T-helper 17 cell (primary cell): Measurements from ENCODE around the gene FAAP100. TPM values are rescaled to one million over a fixed set of nuclear protein-coding genes. Genes with fewer than 3 reads are reported as not detected.

Experiments used
- ATAC-seq: fragments of 150-1000 bp; cut with Tn5 transposase; 2 replicates; pipeline ENCODE4 v1.10.0; 2021; ENCODE audit warnings: mild to moderate bottlenecking, moderate library complexity
- DNase-seq, 3 donors: peaks; one replicate each; pipeline versions ENCODE4 v3.0.0 to v3.0.0-alpha.2; 2020 to 2021
- H3K9me3 ChIP-seq: one replicate; pipeline ENCODE4 v1.7.0; 2013; ENCODE audit warnings: low read length, mild to moderate bottlenecking; ENCODE audit not compliant: control insufficient read depth, poor library complexity, severe bottlenecking
- H3K27ac Mint-ChIP-seq: one replicate; pipeline ENCODE4 v1.8.0; 2022; ENCODE audit warnings: mild to moderate bottlenecking, moderate library complexity, mixed read lengths
- H3K27me3 Mint-ChIP-seq: one replicate; pipeline ENCODE4 v1.8.0; 2022; ENCODE audit warnings: mixed read lengths
- H3K36me3 Mint-ChIP-seq: one replicate; pipeline ENCODE4 v1.8.0; 2022; ENCODE audit warnings: low read depth, mixed read lengths
- H3K4me1 Mint-ChIP-seq: one replicate; pipeline ENCODE4 v1.8.0; 2022; ENCODE audit warnings: mild to moderate bottlenecking, mixed read lengths
- H3K4me3 Mint-ChIP-seq: one replicate; pipeline ENCODE4 v1.8.0; 2022; ENCODE audit warnings: mild to moderate bottlenecking, moderate library complexity, mixed read lengths
- total RNA-seq, 4 donors: library from RNA in 2 of 4; stranded (reverse) in 2 of 4; gene quantifications; one replicate each; pipeline ENCODE4 v1.2.3 and lab custom pipeline; 2022 to 2026

FAAP100 gene
- total RNA-seq, 2 donors from 2014 or later, result 25.2 to 30.6 TPM

DNA sequence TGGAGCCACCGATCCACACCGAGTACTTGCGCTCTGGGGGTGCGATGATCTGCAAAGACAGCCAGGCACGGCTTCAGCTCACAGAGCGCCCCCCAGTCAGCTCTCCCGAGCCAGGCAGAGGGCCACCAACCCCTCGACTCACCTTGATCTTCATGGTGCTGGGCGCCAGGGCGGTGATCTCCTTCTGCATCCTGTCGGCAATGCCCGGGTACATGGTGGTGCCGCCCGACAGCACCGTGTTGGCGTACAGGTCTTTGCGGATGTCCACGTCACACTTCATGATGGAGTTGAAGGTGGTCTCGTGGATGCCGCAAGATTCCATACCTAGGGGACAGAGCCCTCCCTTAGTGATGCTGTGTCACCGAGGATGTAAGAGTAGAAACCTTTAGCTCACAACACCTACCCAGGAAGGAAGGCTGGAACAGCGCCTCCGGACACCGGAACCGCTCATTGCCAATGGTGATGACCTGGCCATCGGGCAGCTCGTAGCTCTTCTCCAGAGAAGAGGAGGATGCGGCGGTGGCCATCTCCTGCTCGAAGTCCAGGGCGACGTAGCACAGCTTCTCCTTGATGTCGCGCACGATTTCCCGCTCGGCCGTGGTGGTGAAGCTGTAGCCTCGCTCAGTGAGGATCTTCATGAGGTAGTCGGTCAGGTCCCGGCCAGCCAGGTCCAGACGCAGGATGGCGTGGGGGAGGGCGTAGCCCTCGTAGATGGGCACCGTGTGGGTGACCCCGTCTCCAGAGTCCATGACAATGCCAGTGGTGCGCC is 41.2 kb downstream of the FAAP100 start:
- Mint-ChIP-seq H3K27me3 (peaks cover 5% of the 10 kb centered on the region), H3K4me1 (peaks cover 47% of the 10 kb centered on the region), H3K36me3 (peaks cover 16% of the 10 kb centered on the region), H3K27ac (peak overlapping the region; percentile 99), H3K4me3 (peak overlapping the region; percentile 99)
- no peaks in the 10 kb centered on the region for H3K9me3 ChIP-seq
- ATAC-seq (no peak), DNase-seq (no peak)

GRCh38 chr17:81509972-81510784 is 42.0 kb downstream of the FAAP100 start:
- Mint-ChIP-seq H3K36me3 (peaks cover 16% of the 10 kb centered on the region), H3K4me1 (peaks cover 42% of the 10 kb centered on the region)

GRCh38 chr17:81509207-81509971 is 42.8 kb downstream of the FAAP100 start:
- ATAC-seq (no peak), DNase-seq (no peak)
- Mint-ChIP-seq H3K27me3 (peaks cover 5% of the 10 kb centered on the region), H3K4me3 (peak overlapping the region; percentile 99), H3K4me1 (peaks cover 41% of the 10 kb centered on the region), H3K27ac (peak overlapping the region; percentile 99), H3K36me3 (peaks cover 16% of the 10 kb centered on the region)
- no peaks in the 10 kb centered on the region for H3K9me3 ChIP-seq

More at GRCh38 chr17:81509972-81510784, 42.0 kb downstream of the FAAP100 start:
- no peak for DNase-seq
- H3K4me3 Mint-ChIP-seq, result peak overlapping the region; percentile 99
- no peaks in the 10 kb centered on the region for H3K9me3 ChIP-seq
- H3K27me3 Mint-ChIP-seq, result peaks cover 5% of the 10 kb centered on the region
- peak overlapping the region; percentile 99 for H3K27ac Mint-ChIP-seq
- no peak for ATAC-seq

GRCh38 chr17:81508639-81509206 is 43.4 kb downstream of the FAAP100 start:
- H3K4me1 Mint-ChIP-seq, result peaks cover 41% of the 10 kb centered on the region

DNA sequence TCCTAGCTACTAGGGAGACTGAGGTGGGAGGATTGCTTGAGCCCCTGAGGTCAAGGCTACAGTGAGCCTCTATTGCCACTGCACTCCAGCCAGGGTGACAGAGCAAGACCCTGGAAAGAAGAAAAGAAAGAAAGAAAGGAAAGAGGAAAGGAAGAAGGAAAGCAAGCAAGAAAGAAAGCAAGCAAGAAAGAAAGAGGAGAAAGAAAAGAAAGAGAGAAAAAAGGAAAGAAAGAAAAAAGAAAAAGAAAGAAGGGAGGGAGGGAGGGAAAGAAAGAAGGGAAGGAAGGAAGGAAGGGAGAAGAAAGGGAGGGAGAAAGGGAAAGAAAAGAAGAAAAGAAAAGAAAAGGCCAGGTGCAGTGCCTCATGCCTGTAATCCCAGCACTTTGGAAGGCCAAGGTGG is 48.5 kb downstream of the FAAP100 start:
- no peak for ATAC-seq
- H3K9me3 ChIP-seq, result no peaks in the 10 kb centered on the region
- DNase-seq, result no peak
- Mint-ChIP-seq H3K36me3 (no peaks in the 10 kb centered on the region), H3K4me3 (peak overlapping the region; percentile 59), H3K4me1 (peaks cover 7% of the 10 kb centered on the region), H3K27me3 (no peaks in the 10 kb centered on the region), H3K27ac (no peak overlapping the region)

More at GRCh38 chr17:81508639-81509206, 43.4 kb downstream of the FAAP100 start:
- ATAC-seq (no peak), DNase-seq (no peak)
- H3K36me3 Mint-ChIP-seq, result peaks cover 16% of the 10 kb centered on the region
- H3K27ac Mint-ChIP-seq, result peak overlapping the region; percentile 99
- no peaks in the 10 kb centered on the region for H3K9me3 ChIP-seq
- H3K4me3 Mint-ChIP-seq, result peak overlapping the region; percentile 99
- H3K27me3 Mint-ChIP-seq, result peaks cover 5% of the 10 kb centered on the region

DNA sequence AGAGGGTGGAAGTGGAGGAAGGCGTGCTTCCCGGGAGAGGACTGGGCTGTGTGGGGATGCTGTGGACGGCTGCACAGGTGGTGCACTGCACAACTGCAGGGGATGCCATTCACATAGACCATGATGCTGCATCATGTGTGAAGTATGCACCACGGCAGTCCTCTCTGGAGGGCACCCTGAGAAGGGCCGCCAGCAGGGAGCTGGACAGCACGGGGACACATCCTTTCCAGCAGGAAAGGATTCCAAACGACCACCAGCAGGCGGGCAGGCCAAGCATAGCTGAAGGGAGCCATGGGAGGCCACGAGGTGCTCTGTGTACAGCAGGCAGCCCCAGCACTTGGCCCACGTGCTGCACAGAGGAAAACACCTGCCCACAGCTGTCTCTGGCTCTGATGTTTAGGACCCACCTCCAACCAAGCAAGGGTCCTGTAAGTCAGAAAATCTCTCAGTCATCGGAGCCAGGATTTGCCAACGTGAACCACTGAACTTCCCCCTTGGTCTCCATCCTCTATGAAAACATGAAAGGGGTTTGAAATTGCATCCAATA is 49.6 kb downstream of the FAAP100 start:
- DNase-seq (no peak), ATAC-seq (peak; percentile 53)
- peaks cover 1% of the 10 kb centered on the region for H3K4me1 Mint-ChIP-seq
- H3K4me3 Mint-ChIP-seq, result no peak overlapping the region
- no peaks in the 10 kb centered on the region for H3K27me3 Mint-ChIP-seq
- no peaks in the 10 kb centered on the region for H3K9me3 ChIP-seq
- H3K27ac Mint-ChIP-seq, result no peak overlapping the region
- no peaks in the 10 kb centered on the region for H3K36me3 Mint-ChIP-seq

DNA sequence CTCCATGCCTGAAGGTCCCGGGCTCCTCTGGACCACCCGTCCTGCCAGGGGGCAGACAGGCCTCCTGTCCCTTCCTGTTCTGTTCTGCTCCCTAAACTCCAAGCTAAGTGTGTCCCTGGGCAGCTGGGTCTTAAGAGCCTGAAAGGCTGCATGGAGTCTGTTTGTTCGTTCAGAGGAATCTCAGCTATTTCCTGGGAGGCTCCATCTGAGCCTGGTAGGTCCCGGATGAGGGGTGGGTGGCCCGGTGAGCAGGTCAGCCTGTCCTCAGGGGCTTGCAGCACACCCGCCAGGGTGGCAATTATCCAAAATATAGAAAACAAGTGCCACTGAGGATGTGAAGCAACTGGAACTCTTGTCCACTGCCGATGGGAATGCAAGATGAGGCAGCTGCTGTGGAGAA is 52.1 kb downstream of the FAAP100 start:
- no peak for ATAC-seq
- Mint-ChIP-seq H3K27me3 (no peaks in the 10 kb centered on the region), H3K4me1 (no peaks in the 10 kb centered on the region), H3K36me3 (no peaks in the 10 kb centered on the region), H3K27ac (no peak overlapping the region), H3K4me3 (no peak overlapping the region)
- DNase-seq, result no peak
- H3K9me3 ChIP-seq, result no peaks in the 10 kb centered on the region

DNA sequence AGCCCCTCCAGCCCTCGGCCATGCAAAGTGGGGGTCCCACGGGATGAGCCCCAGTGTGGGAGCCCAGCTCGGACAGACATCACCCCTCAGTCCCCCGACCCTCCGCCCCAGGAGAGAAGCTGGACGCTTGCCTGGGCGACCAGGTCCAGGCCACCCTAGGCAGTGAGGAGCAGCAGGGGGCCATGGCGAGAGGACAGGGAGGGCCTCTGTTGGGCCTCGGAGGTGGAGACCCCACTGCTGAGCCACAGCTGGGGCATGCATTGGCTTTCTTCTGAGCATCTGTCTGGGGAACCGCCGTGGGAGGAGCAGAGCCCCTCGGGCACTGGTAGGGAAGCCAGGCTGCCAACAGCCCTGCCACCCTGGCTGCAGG is 52.6 kb downstream of the FAAP100 start:
- Mint-ChIP-seq H3K27me3 (no peaks in the 10 kb centered on the region), H3K27ac (no peak overlapping the region), H3K4me1 (peaks cover 2% of the 10 kb centered on the region), H3K36me3 (no peaks in the 10 kb centered on the region), H3K4me3 (no peak overlapping the region)
- DNase-seq, result no peak
- ATAC-seq, result no peak
- no peaks in the 10 kb centered on the region for H3K9me3 ChIP-seq

DNA sequence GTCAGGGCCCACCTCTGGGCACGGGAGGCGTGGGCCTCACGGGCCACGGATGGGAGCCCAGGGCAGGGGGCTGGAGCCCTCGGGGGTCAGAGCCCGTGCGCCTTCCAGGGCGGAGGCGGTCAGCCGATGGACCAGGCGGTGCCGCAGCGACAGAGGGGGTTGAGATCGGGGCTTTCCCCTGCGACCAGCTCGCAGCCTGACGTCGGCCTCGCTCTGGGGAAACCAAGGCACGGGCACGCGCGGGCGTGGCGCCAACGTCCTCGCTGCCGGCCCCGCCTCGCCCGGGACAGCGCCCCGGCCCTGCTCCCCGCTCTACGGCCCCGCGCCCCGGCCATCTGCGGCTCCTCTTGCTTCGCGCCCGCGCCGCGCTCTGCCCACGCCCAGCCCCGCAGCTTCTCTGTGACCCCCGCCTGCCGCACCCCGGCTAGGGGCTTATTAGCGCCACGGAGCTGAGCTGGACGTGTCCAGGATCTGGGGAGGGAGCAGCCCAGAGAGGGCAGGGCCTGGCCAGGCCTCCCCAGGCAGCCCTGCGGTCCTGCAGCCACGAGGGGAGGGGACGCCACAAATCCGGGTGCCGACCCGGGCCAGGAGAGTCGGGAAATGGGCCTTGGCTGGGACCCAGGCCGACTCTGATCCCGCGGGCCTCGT is 53.1 kb downstream of the FAAP100 start:
- Mint-ChIP-seq H3K4me1 (peaks cover 2% of the 10 kb centered on the region), H3K27me3 (no peaks in the 10 kb centered on the region), H3K27ac (no peak overlapping the region), H3K36me3 (no peaks in the 10 kb centered on the region), H3K4me3 (no peak overlapping the region)
- H3K9me3 ChIP-seq, result no peaks in the 10 kb centered on the region
- ATAC-seq, result no peak
- DNase-seq, result no peak

GRCh38 chr17:81494626-81495377 is 57.4 kb downstream of the FAAP100 start:
- no peak overlapping the region for H3K27ac Mint-ChIP-seq
- ATAC-seq, result peak; percentile 47
- H3K4me3 Mint-ChIP-seq, result no peak overlapping the region
- no peaks in the 10 kb centered on the region for H3K27me3 Mint-ChIP-seq
- H3K4me1 Mint-ChIP-seq, result peaks cover 2% of the 10 kb centered on the region
- no peak for DNase-seq
- H3K9me3 ChIP-seq, result no peaks in the 10 kb centered on the region
- no peaks in the 10 kb centered on the region for H3K36me3 Mint-ChIP-seq

- Mint-ChIP-seq H3K4me1 (peaks cover 4% of the 10 kb centered on the region), H3K4me3 (no peak overlapping the region), H3K27ac (no peak overlapping the region), H3K27me3 (no peaks in the 10 kb centered on the region), H3K36me3 (no peaks in the 10 kb centered on the region)
- no peak for ATAC-seq
- DNase-seq, result no peak
- H3K9me3 ChIP-seq, result no peaks in the 10 kb centered on the region
Observed at GRCh38 chr17:81493198-81494038, 58.7 kb downstream of the FAAP100 start.
